ENCODE measurements around the gene FSD1L. TPM values are rescaled to one million over a fixed set of nuclear protein-coding genes. Genes with fewer than 3 reads are reported as not detected.
"Not testable (repeated sequence)": the region's sequence is repeated elsewhere in the genome, so short reads cannot be mapped to it uniquely, and the experiment has no call there.

Gene FSD1L
- total RNA-seq, 1 donor from 2014 or later: 2.3 TPM

- not testable (repeated sequence) for ATAC-seq
These were observed 132.1 kb downstream of the FSD1L start for GRCh38 chr9:105579952-105580351.

GRCh38 chr9:105581550-105581949 is 133.7 kb downstream of the FSD1L start:
- ATAC-seq: not testable (repeated sequence)

GRCh38 chr9:105593145-105593544 is 145.3 kb downstream of the FSD1L start:
- ATAC-seq: no peak

Other genes starting within 250 kb of the FSD1L start
- 49.5 TPM for gene SLC44A1, start 203.4 kb upstream of the FSD1L start, total RNA-seq
- 12.3 TPM for gene FKTN, start 110.1 kb downstream of the FSD1L start, total RNA-seq
- gene TAL2, start 214.4 kb downstream of the FSD1L start, total RNA-seq: not detected
- gene TMEM38B, start 246.5 kb downstream of the FSD1L start, total RNA-seq: 4.1 TPM